ENCODE measurements around the gene AKAP10.

Gene AKAP10

GRCh38 chr17:19946921-19947320 is 30.7 kb downstream of the AKAP10 start:
- Histone ChIP-seq H3K9ac (ENCODE audit: low read length) (no peak overlapping the region), H3K79me2 (ENCODE audit: low read length) (peaks cover 75% of the 10 kb centered on the region), H3K9me3 (replicated peaks; ENCODE audit: insufficient read depth, low read length) (no peaks in the 10 kb centered on the region), H2AFZ (ENCODE audit: low read length) (no peak overlapping the region), H4K20me1 (ENCODE audit: insufficient read depth, low read length) (no peaks in the 10 kb centered on the region), H3K4me1 (ENCODE audit: low read length) (no peaks in the 10 kb centered on the region), H3K4me2 (ENCODE audit: low read depth, low read length) (no peak overlapping the region), H3K27ac (ENCODE audit: low read length) (no peak overlapping the region), H3K36me3 (replicated peaks; ENCODE audit: insufficient read depth, low read length) (peaks cover 5% of the 10 kb centered on the region), H3K27me3 (replicated peaks; ENCODE audit: insufficient read depth, low read length) (no peaks in the 10 kb centered on the region), H3K9me2 (replicated peaks; ENCODE audit: insufficient read depth, low read length) (no peaks in the 10 kb centered on the region), H3K4me3 (ENCODE audit: low read length) (no peak overlapping the region), H3F3A (ENCODE audit: insufficient read depth, low read length) (no peaks in the 10 kb centered on the region)
- no peak for DNase-seq
- TF ChIP-seq EZH2phosphoT487 (IDR thresholded peaks at IDR 0.05; ENCODE audit: low read length) (no peak), CTCF (IDR thresholded peaks at IDR 0.05; ENCODE audit: low read length) (no peak), EZH2 (optimal IDR thresholded peaks at IDR 0.05; ENCODE audit: low read depth, low read length) (no peak)

GRCh38 chr17:19945009-19945626 is 32.5 kb downstream of the AKAP10 start:
- TF ChIP-seq EZH2 (optimal IDR thresholded peaks at IDR 0.05; ENCODE audit: low read depth, low read length), result no peak
- TF ChIP-seq EZH2phosphoT487 (IDR thresholded peaks at IDR 0.05; ENCODE audit: low read length), result no peak
- no peak for TF ChIP-seq CTCF (IDR thresholded peaks at IDR 0.05; ENCODE audit: low read length)
- H3K27me3 ChIP-seq (replicated peaks; ENCODE audit: insufficient read depth, low read length), result no peaks in the 10 kb centered on the region
- peaks cover 5% of the 10 kb centered on the region for H3K36me3 ChIP-seq (replicated peaks; ENCODE audit: insufficient read depth, low read length)
- H3K79me2 ChIP-seq (ENCODE audit: low read length), result peaks cover 82% of the 10 kb centered on the region
- H3K9me2 ChIP-seq (replicated peaks; ENCODE audit: insufficient read depth, low read length), result no peaks in the 10 kb centered on the region
- H3K9me3 ChIP-seq (replicated peaks; ENCODE audit: insufficient read depth, low read length), result no peaks in the 10 kb centered on the region
- DNase-seq, result no peak
- H2AFZ ChIP-seq (ENCODE audit: low read length), result no peak overlapping the region
- H3K4me2 ChIP-seq (ENCODE audit: low read depth, low read length), result no peak overlapping the region
- H3K4me1 ChIP-seq (ENCODE audit: low read length), result no peaks in the 10 kb centered on the region
- H4K20me1 ChIP-seq (ENCODE audit: insufficient read depth, low read length), result no peaks in the 10 kb centered on the region
- no peaks in the 10 kb centered on the region for H3F3A ChIP-seq (ENCODE audit: insufficient read depth, low read length)
- H3K9ac ChIP-seq (ENCODE audit: low read length), result no peak overlapping the region
- no peak overlapping the region for H3K27ac ChIP-seq (ENCODE audit: low read length)
- H3K4me3 ChIP-seq (ENCODE audit: low read length), result no peak overlapping the region

GRCh38 chr17:19943599-19943998 is 34.0 kb downstream of the AKAP10 start:
- Histone ChIP-seq H3K27ac (ENCODE audit: low read length) (no peak overlapping the region), H3K9me3 (replicated peaks; ENCODE audit: insufficient read depth, low read length) (no peaks in the 10 kb centered on the region), H3F3A (ENCODE audit: insufficient read depth, low read length) (no peaks in the 10 kb centered on the region), H3K4me1 (ENCODE audit: low read length) (no peaks in the 10 kb centered on the region), H3K36me3 (replicated peaks; ENCODE audit: insufficient read depth, low read length) (peaks cover 5% of the 10 kb centered on the region), H2AFZ (ENCODE audit: low read length) (no peak overlapping the region), H3K4me2 (ENCODE audit: low read depth, low read length) (no peak overlapping the region), H4K20me1 (ENCODE audit: insufficient read depth, low read length) (no peaks in the 10 kb centered on the region), H3K4me3 (ENCODE audit: low read length) (no peak overlapping the region), H3K27me3 (replicated peaks; ENCODE audit: insufficient read depth, low read length) (no peaks in the 10 kb centered on the region), H3K9ac (ENCODE audit: low read length) (no peak overlapping the region), H3K79me2 (ENCODE audit: low read length) (peaks cover 70% of the 10 kb centered on the region), H3K9me2 (replicated peaks; ENCODE audit: insufficient read depth, low read length) (no peaks in the 10 kb centered on the region)
- no peak for TF ChIP-seq EZH2phosphoT487 (IDR thresholded peaks at IDR 0.05; ENCODE audit: low read length)
- TF ChIP-seq CTCF (IDR thresholded peaks at IDR 0.05; ENCODE audit: low read length), result no peak
- TF ChIP-seq EZH2 (optimal IDR thresholded peaks at IDR 0.05; ENCODE audit: low read depth, low read length), result no peak
- no peak for DNase-seq

All from MM.1S (cell line).